A549 treated with GW870086 at 1 μM for 4 hours (cell line): ENCODE measurements around the gene CIAO2B. TPM values are rescaled to one million over a fixed set of nuclear protein-coding genes. Genes with fewer than 3 reads are reported as not detected.

Source experiments
- total RNA-seq: library from RNA; stranded (reverse); fragments of 200-300 nt; extraction: Qiagen RNA extraction; gene quantifications from 5 replicates; pipeline ENCODE4 v1.2.3, GENCODE V29; 2022; ENCODE audit warnings: low read depth

CIAO2B gene
- total RNA-seq: 157 to 187 TPM (median 178 TPM) in 5 replicates

DNA sequence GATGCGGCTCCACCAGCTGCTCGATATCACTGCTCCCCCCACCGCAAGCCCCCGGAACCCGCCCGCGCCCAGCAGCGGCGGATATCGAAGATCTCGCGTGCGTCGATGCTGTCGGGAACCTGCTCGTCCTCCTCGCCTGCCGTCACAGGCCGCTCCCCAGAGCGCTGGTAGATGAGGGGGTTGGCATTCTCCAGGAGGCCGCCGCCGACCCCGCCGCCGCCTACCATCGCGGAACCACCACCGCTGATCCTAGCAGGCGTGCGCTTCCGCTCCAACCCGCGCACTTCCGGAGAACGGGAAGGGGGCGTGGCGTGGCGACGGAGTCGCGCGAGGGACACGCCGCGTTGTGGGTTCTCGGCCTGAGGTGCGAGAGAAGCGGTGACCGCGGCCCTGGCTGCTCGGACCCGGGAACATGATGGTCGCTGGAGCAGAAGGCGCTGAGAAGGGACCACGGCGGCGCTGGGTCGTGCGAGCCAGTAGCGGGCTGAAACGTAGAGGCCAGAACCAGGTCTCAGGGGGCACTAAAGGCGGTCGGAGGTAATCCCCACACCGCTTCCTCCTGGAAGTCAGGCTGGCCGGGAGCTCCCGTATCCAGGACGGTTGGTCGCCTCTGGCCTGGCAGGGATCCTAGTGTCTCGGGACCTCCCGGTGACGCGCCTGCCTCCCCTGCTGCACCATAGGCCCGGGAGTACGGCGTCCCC is at the start of gene CIAO2B:
CIAO2B (minus strand) TSS at position 265 of the 701 bp plus-strand sequence; CDS start at position 227, 38 bp downstream.

DNA sequence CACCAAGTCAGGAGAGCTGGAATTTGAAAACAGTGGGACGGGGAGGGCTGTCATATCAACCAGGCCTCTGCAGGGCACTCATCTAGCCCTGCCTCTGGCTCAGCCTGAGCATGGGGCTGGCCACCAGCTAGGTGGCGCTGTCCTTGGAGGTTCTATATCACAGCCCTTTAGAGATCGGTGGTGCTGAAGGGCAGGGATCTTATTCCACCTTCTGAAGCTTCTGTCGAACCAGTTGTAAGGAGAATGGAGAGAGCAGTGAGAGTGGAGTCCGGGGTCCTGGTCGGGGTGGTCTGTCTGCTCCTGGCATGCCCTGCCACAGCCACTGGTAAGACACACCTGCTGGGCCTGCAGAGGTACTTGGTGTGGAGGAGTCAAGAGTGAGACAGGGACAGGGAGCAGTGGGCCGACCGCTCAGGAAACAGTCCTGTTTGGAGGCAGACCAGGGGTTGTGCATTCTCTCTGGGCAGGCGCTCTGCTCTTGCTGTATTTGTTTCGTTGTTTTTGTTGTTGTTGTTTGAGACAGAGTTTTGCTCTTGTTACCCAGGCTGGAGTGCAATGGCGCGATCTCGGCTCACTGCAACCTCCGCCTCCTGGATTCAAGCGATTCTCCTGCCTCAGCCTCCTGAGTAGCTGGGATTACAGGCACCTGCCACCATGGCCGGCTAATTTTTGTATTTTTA is 27.0 kb upstream of the CIAO2B start, which contains the start of gene CES3:
CES3 (plus strand) TSS at position 202 of the 680 bp plus-strand sequence; CDS start at position 244, 42 bp downstream.

DNA sequence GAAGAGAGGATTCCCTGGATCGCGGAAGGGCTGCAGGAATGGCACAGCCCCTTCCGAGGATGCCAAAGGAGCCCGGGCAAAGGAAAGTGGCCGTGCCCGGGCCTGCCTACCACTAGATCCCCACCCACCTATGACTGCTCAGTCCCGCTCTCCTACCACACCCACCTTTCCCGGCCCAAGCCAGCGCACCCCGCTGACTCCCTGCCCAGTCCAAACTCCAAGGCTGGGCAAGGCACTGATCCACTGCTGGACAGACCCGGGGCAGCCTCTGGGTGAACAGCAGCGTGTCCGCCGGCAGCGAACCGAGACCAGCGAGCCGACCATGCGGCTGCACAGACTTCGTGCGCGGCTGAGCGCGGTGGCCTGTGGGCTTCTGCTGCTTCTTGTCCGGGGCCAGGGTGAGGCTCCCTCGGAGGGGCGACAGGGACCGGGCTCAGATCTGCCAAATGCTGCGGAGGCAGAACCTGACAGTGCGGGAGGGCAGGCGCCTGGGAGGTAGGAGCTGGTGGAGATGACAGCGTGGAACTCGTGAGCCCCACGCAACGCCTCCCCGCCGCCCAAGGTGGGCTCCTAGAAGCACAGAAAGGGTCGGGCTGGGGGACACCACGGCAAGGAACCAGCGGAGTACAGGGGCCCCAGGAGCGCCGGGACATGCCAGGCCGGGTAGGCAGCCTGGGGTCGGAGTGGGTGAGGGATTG is 1.3 kb upstream of the CIAO2B start, which contains the start of gene CES2:
CES2 (plus strand) TSS at position 203 of the 698 bp plus-strand sequence; CDS start at position 323, 120 bp downstream.

DNA sequence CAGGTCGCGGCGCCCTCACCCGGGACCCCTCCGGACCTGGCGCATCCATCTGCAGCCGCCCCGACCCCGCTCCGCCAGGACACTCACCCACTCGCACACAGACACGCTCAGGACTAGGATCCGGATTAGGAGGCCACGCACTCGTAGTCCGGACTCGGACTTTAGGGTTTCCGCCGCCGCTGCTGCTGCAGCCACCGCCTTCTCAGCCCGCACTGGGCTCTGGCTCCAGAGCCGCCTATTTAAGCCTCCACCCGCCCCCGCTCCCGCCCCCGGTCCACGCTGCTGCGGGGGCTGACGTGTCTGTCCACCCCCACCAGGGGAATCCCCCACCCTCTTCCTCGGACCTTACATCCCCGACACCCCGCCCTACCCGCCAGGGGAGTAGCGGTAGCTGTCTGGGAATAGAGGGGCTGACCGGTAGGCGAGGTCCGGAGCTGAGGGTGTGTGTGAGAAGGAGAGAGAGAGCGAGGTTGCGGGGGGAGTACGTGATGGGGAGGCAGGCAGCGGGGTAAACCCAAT is 8.8 kb downstream of the CIAO2B start, which contains the start of gene RRAD:
RRAD (minus strand) TSS at position 214 of the 519 bp plus-strand sequence. CDS start 356 bp downstream, outside the sequence.

DNA sequence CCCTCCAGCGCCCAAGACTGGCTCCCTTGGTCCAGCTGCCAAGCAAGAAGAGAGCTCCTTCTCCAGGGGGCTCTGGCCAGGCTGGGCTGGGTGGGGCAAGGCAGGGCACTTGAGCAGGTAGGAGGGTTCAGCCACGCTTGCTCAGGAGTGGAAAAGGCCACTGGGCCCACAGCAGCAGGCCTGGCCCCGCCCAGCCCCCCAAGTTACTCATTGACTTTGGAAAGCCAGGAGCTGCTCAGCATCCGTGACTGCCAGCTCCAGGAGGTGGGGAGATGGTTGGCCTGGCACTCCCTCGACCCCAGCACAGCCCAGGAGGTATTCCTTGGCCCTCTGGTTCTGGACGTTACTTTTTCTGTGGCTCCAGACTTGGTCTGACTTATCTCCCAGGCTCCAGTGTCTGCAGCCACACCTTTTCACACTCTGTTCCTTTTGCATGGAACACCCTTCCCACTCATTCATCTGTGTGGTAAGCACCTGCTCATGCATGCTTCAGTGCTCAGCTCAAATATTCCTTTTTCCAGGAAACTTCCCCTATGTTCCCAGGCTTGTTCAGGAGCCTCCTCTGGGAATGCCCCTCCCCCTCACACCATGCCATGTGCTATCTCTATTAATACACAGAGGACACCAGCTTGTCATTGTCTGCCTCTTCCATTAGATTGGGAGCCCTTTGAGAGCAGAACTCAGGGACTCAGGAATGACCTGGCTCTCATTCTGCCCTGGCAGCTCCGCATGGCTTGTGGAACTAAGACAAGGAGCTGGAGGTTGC is 15.2 kb downstream of the CIAO2B start, which contains the start of gene CDH16:
CDH16 (minus strand) TSS at position 83 of the 766 bp plus-strand sequence. CDS start 820 bp downstream, outside the sequence.

Other genes starting within 250 kb of the CIAO2B start
- 21.4 to 37.1 TPM (median 32.7 TPM) in 5 replicates for gene CMTM4, start 237.7 kb downstream of the CIAO2B start, total RNA-seq
- gene DYNC1LI2, start 182.8 kb downstream of the CIAO2B start, total RNA-seq: 36.7 to 58.9 TPM (median 55.7 TPM) in 5 replicates
- gene TERB1, start 132.8 kb downstream of the CIAO2B start, total RNA-seq: not detected in 5 replicates
- 55.9 to 74.8 TPM (median 66.5 TPM) in 5 replicates for gene NAE1, start 103.4 kb downstream of the CIAO2B start, total RNA-seq
- gene CA7, start 90.0 kb downstream of the CIAO2B start, total RNA-seq: not detected in 5 replicates
- 5.2 to 7.4 TPM (median 6.2 TPM) in 5 replicates for gene PDP2, start 53.9 kb downstream of the CIAO2B start, total RNA-seq
- 2.2 to 2.6 TPM (median 2.6 TPM) in 5 replicates for gene CDH16, start 15.5 kb downstream of the CIAO2B start, total RNA-seq
- 19.1 to 31.3 TPM (median 25.8 TPM) in 5 replicates for gene RRAD, start 8.9 kb downstream of the CIAO2B start, total RNA-seq
- 26.9 to 35.6 TPM (median 31.3 TPM) in 5 replicates for gene CES2, start 1.1 kb upstream of the CIAO2B start, total RNA-seq
- gene CES3, start 26.9 kb upstream of the CIAO2B start, total RNA-seq: 1.8 to 2.5 TPM (median 2.3 TPM) in 5 replicates
- gene CES4A, start 54.2 kb upstream of the CIAO2B start, total RNA-seq: 1.8 to 2.7 TPM (median 2.0 TPM) in 5 replicates
- gene CBFB, start 94.7 kb upstream of the CIAO2B start, total RNA-seq: 46.6 to 53.6 TPM (median 51.6 TPM) in 5 replicates
- 24.3 to 26.8 TPM (median 25.6 TPM) in 5 replicates for gene PHAF1, start 175.5 kb upstream of the CIAO2B start, total RNA-seq
- gene B3GNT9, start 216.6 kb upstream of the CIAO2B start, total RNA-seq: 7.7 to 9.5 TPM (median 9.0 TPM) in 5 replicates
- 16.1 to 19.2 TPM (median 18.6 TPM) in 5 replicates for gene TRADD, start 225.5 kb upstream of the CIAO2B start, total RNA-seq
- 3.4 to 9.0 TPM (median 8.0 TPM) in 5 replicates for gene FBXL8, start 225.6 kb upstream of the CIAO2B start, total RNA-seq
- 11.9 to 16.5 TPM (median 13.2 TPM) in 5 replicates for gene HSF4, start 230.3 kb upstream of the CIAO2B start, total RNA-seq
- 76.4 to 107 TPM (median 89.9 TPM) in 5 replicates for gene NOL3, start 236.1 kb upstream of the CIAO2B start, total RNA-seq
- 5.4 to 8.4 TPM (median 6.3 TPM) in 5 replicates for gene MATCAP1, start 249.6 kb upstream of the CIAO2B start, total RNA-seq